ENCODE results near the gene HELB. TPM values are rescaled to one million over a fixed set of nuclear protein-coding genes. Genes with fewer than 3 reads are reported as not detected.

HELB gene
- total and polyA plus RNA-seq, 12 donors: 0.40 to 6.8 (median 1.7) TPM

DNA sequence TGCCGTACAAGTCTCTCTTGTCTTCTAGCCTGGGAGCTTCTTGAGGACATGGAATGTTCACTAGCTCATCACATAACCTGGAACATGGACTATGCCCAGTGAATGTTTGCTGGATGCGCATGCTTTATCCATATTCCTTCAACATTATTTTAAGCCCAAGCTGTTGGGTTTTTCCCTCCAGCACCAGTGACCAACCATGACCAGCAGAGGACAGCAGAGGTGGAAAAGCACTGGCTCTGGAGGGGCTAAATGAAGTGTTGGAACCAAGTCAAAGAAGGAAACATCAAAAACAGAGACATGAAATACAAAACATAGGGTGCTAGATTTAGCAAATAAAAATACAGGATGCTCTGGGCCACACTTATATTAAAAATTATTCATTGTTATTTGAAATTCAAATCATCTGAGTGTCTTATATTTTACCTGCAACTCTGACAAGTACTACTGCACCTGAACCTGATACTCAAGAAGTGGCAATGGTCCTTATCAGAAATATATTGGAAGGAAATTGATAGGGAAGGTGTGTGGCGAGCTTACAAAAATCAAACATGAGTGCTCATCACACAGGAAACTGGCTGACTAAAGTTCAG lies 23.1 kb upstream of the HELB start:
- TF ChIP-seq, protein P1, sequence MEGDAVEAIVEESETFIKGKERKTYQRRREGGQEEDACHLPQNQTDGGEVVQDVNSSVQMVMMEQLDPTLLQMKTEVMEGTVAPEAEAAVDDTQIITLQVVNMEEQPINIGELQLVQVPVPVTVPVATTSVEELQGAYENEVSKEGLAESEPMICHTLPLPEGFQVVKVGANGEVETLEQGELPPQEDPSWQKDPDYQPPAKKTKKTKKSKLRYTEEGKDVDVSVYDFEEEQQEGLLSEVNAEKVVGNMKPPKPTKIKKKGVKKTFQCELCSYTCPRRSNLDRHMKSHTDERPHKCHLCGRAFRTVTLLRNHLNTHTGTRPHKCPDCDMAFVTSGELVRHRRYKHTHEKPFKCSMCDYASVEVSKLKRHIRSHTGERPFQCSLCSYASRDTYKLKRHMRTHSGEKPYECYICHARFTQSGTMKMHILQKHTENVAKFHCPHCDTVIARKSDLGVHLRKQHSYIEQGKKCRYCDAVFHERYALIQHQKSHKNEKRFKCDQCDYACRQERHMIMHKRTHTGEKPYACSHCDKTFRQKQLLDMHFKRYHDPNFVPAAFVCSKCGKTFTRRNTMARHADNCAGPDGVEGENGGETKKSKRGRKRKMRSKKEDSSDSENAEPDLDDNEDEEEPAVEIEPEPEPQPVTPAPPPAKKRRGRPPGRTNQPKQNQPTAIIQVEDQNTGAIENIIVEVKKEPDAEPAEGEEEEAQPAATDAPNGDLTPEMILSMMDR (IDR thresholded peaks at IDR 0.05): peak; percentile 25 to 61 (median 56)
- no peak for TF ChIP-seq POLR2A (IDR thresholded peaks at IDR 0.05)
- Histone ChIP-seq H3K27me3 (peaks cover 5% of the 10 kb centered on the region), H3K9me3 (replicated peaks in 1 of 3) (no peaks in the 10 kb centered on the region), H3K4me3 (no peak overlapping the region), H3K4me1 (replicated peaks in 1 of 2) (no peaks in the 10 kb centered on the region), H3K27ac (no peak overlapping the region), H3K36me3 (replicated peaks in 1 of 2) (no peaks in the 10 kb centered on the region)
- intact Hi-C loops (cut with DNase I): loop anchor here in 1 of 2 donors (10.0 kb wide), 1 partner anchor 416 kb away; no protein-coding TSS in a partner anchor
- DNase-seq: peak in 2 of 7 donors; percentile 21 to 57
- 42 to 57% (median 48%) methylated on average over 3 of the region's 3 CpGs for WGBS, 4 donors

DNA sequence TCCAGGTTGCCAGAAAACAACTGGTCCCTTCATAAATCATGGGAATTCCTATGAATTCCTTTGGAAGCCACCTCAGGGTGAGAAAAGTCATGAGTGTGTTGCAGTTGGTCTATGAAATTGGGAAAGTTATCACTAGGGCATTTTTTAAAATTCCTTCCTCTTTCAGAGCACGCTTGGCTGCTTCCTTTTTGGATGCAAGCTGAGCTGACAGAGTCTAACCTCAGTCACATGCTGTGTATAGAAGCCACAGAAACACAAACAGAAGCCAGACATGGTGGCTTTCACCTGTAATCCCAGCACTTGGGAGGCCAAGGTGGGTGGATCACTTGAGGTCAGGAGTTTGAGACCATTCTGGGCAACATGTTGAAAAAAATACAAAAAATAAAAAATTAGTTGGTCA lies 21.7 kb upstream of the HELB start:
- H3K27me3 ChIP-seq: peaks cover 5% of the 10 kb centered on the region
- DNase-seq: no peak
- no peaks in the 10 kb centered on the region for H3K36me3 ChIP-seq (replicated peaks in 1 of 2)
- H3K27ac ChIP-seq: no peak overlapping the region
- H3K4me3 ChIP-seq: no peak overlapping the region
- H3K4me1 ChIP-seq (replicated peaks in 1 of 2): no peaks in the 10 kb centered on the region
- no peaks in the 10 kb centered on the region for H3K9me3 ChIP-seq (replicated peaks in 1 of 3)
- WGBS, 4 donors: 53 to 70% (median 60%) methylated on average over 1 of the region's 1 CpG
- intact Hi-C loops (cut with DNase I): no loop called here
- TF ChIP-seq POLR2A (IDR thresholded peaks at IDR 0.05): no peak
- TF ChIP-seq, protein P1 (IDR thresholded peaks at IDR 0.05): no peak

DNA sequence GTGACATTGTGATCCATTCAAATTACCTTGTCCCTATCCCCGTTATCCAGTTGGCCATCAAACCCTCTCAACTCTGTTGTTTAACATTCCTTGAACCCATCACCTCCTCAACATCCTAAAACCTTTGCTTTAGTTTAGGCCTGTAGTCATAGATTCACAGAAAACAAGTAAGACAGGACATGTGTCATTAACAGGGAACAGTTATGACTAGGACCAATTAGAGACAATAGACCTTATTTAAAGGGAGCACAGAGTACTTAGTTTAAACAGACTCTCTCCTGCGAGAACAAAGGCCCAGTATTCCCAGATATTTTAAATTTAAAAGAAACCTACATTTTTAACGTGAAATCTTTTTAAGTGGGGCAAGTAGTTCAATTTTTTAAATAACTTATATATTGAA lies 20.0 kb upstream of the HELB start:
- TF ChIP-seq POLR2A (IDR thresholded peaks at IDR 0.05): no peak
- TF ChIP-seq, protein P1 (IDR thresholded peaks at IDR 0.05): no peak
- Histone ChIP-seq H3K4me3 (no peak overlapping the region), H3K4me1 (replicated peaks in 1 of 2) (no peaks in the 10 kb centered on the region), H3K9me3 (replicated peaks in 1 of 3) (no peaks in the 10 kb centered on the region), H3K27ac (no peak overlapping the region), H3K27me3 (peaks cover 5% of the 10 kb centered on the region), H3K36me3 (replicated peaks in 1 of 2) (no peaks in the 10 kb centered on the region)
- intact Hi-C loops (cut with DNase I): no loop called here
- DNase-seq: no peak
- WGBS, 4 donors: 82 to 90% (median 84%) methylated on average over 3 of the region's 3 CpGs

DNA sequence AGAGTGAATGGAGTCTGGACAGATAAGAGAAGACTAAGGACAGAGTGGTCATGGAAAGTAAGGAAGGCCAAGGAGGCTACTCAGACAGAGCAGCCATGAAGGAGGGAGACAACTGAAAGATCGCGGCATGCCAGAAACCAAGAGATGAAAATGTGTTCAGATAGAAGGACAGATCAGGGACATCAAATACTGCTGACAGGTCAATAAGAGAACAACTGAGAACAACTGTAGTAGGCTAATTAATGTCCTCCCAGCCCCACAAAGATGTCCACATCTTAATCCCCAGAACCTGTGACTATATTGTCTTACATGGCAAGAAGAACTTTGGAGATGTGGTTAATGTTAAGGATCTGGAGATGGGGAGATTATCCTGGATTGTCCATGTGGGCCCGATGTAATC lies 15.0 kb upstream of the HELB start:
- Histone ChIP-seq H3K27me3 (no peaks in the 10 kb centered on the region), H3K4me3 (no peak overlapping the region), H3K4me1 (replicated peaks in 1 of 2) (no peaks in the 10 kb centered on the region), H3K27ac (no peak overlapping the region), H3K9me3 (replicated peaks in 1 of 3) (no peaks in the 10 kb centered on the region), H3K36me3 (replicated peaks in 1 of 2) (no peaks in the 10 kb centered on the region)
- 90 to 100% (median 98%) methylated on average over 3 of the region's 3 CpGs for WGBS, 4 donors
- no peak for TF ChIP-seq POLR2A (IDR thresholded peaks at IDR 0.05)
- TF ChIP-seq, protein P1 (IDR thresholded peaks at IDR 0.05): no peak
- DNase-seq: no peak
- intact Hi-C loops (cut with DNase I): no loop called here
